ENCODE data around the gene TNFRSF21. TPM values are rescaled to one million over a fixed set of nuclear protein-coding genes. Genes with fewer than 3 reads are reported as not detected.
A peak's percentile ranks its signal among the peaks of the same experiment; 100 is the strongest.

The TNFRSF21 gene
- polyA plus RNA-seq, 3 donors: 0.43 to 0.86 (median 0.58) TPM

GRCh38 chr6:47197682-47198640 is 111.7 kb downstream of the TNFRSF21 start:
- H3K4me1 Mint-ChIP-seq: peaks cover 2% of the 10 kb centered on the region
- Histone ChIP-seq H3K4me3 (replicated peaks in 1 of 3; ENCODE audit: low read depth in 2 of 3, low read length in 3 of 3) (no peak overlapping the region), H4K20me1 (ENCODE audit: insufficient read depth, low read length) (no peaks in the 10 kb centered on the region), H2AFZ (ENCODE audit: insufficient read depth, low read depth, low read length, poor library complexity, severe bottlenecking) (peak overlapping the region; percentile 2), H3K36me3 (replicated peaks in 1 of 2; ENCODE audit: control insufficient read depth in 1 of 2, insufficient read depth in 2 of 2, low read length in 2 of 2) (no peaks in the 10 kb centered on the region), H3K4me1 (ENCODE audit: control insufficient read depth in 1 of 2, insufficient read depth in 2 of 2, low read length in 2 of 2) (no peaks in the 10 kb centered on the region), H3K27me3 (ENCODE audit: control insufficient read depth in 2 of 2, insufficient read depth in 2 of 2, low read length in 2 of 2) (no peaks in the 10 kb centered on the region), H3K9ac (ENCODE audit: insufficient read depth, low read length, poor library complexity, severe bottlenecking) (no peak overlapping the region), H3K4me2 (replicated peaks; ENCODE audit: extremely low read depth, low read length, poor library complexity, severe bottlenecking) (peak overlapping the region; percentile 17), H3K27ac (ENCODE audit: low read depth in 1 of 2, low read length in 2 of 2) (no peak overlapping the region), H3K9me3 (replicated peaks in 1 of 2; ENCODE audit: control insufficient read depth in 1 of 2, insufficient read depth in 1 of 2, low read length in 2 of 2) (no peaks in the 10 kb centered on the region), H3K79me2 (ENCODE audit: insufficient read depth, low read length) (no peaks in the 10 kb centered on the region)
- DNase-seq: no peak
- H3K27ac Mint-ChIP-seq: no peak overlapping the region
- intact Hi-C loops (cut with micrococcal nuclease): no loop called here
- H3K9me3 Mint-ChIP-seq: peaks cover 0 to 2% (median 0%) of the 10 kb centered on the region in 7 donors
- peaks cover 0 to 2% of the 10 kb centered on the region in 2 donors for H3K36me3 Mint-ChIP-seq
- peaks cover 0 to 3% (median 0%) of the 10 kb centered on the region in 3 donors for H3K27me3 Mint-ChIP-seq (ENCODE audit: low read depth in 3 of 3)
- WGBS (ENCODE audit: insufficient coverage): 90% methylated on average over 1 of the region's 6 CpGs
- TF ChIP-seq, protein P1, sequence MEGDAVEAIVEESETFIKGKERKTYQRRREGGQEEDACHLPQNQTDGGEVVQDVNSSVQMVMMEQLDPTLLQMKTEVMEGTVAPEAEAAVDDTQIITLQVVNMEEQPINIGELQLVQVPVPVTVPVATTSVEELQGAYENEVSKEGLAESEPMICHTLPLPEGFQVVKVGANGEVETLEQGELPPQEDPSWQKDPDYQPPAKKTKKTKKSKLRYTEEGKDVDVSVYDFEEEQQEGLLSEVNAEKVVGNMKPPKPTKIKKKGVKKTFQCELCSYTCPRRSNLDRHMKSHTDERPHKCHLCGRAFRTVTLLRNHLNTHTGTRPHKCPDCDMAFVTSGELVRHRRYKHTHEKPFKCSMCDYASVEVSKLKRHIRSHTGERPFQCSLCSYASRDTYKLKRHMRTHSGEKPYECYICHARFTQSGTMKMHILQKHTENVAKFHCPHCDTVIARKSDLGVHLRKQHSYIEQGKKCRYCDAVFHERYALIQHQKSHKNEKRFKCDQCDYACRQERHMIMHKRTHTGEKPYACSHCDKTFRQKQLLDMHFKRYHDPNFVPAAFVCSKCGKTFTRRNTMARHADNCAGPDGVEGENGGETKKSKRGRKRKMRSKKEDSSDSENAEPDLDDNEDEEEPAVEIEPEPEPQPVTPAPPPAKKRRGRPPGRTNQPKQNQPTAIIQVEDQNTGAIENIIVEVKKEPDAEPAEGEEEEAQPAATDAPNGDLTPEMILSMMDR (IDR thresholded peaks at IDR 0.05): no peak
- no peak overlapping the region for H3K4me3 Mint-ChIP-seq

DNA sequence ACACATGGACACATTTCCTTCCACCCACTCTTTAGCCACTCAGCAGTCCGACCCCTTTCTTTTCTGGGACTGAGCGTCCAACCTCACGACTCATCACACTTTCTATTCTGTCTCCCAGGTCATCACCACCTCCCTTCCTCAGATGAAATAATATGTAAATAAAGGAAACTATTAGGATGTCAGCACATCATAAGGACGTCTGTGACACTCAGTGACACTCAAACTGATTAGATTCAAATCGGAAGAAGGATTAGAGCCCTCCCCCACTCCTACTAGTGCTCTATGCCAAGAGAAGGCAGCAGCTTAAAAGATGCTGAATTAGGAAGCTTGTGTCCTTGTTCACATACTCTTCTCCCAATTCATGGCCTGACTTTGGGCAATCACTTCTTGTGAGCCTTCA is 113.6 kb downstream of the TNFRSF21 start:
- TF ChIP-seq, protein P1 (IDR thresholded peaks at IDR 0.05): no peak
- no peaks in the 10 kb centered on the region for H3K4me1 ChIP-seq (ENCODE audit: control insufficient read depth in 1 of 2, insufficient read depth in 2 of 2, low read length in 2 of 2)
- H4K20me1 ChIP-seq (ENCODE audit: insufficient read depth, low read length): no peaks in the 10 kb centered on the region
- no peak overlapping the region for H3K4me2 ChIP-seq (replicated peaks; ENCODE audit: extremely low read depth, low read length, poor library complexity, severe bottlenecking)
- no peak overlapping the region for H2AFZ ChIP-seq (ENCODE audit: insufficient read depth, low read depth, low read length, poor library complexity, severe bottlenecking)
- no peaks in the 10 kb centered on the region for H3K36me3 ChIP-seq (replicated peaks in 1 of 2; ENCODE audit: control insufficient read depth in 1 of 2, insufficient read depth in 2 of 2, low read length in 2 of 2)
- no peak overlapping the region for H3K9ac ChIP-seq (ENCODE audit: insufficient read depth, low read length, poor library complexity, severe bottlenecking)
- WGBS (ENCODE audit: insufficient coverage): 83% methylated on average over 1 of the region's 5 CpGs
- H3K4me3 ChIP-seq (replicated peaks in 1 of 3; ENCODE audit: low read depth in 2 of 3, low read length in 3 of 3): no peak overlapping the region
- no peak overlapping the region for H3K4me3 Mint-ChIP-seq
- peaks cover 0 to 1% (median 0%) of the 10 kb centered on the region in 7 donors for H3K9me3 Mint-ChIP-seq
- H3K9me3 ChIP-seq (replicated peaks in 1 of 2; ENCODE audit: control insufficient read depth in 1 of 2, insufficient read depth in 1 of 2, low read length in 2 of 2): no peaks in the 10 kb centered on the region
- H3K4me1 Mint-ChIP-seq: no peaks in the 10 kb centered on the region
- no peaks in the 10 kb centered on the region for H3K36me3 Mint-ChIP-seq
- intact Hi-C loops (cut with micrococcal nuclease): no loop called here
- peaks cover 0 to 2% (median 0%) of the 10 kb centered on the region in 3 donors for H3K27me3 Mint-ChIP-seq (ENCODE audit: low read depth in 3 of 3)
- H3K27ac Mint-ChIP-seq: peak overlapping the region in 1 of 7 donors; percentile 15
- no peak overlapping the region for H3K27ac ChIP-seq (ENCODE audit: low read depth in 1 of 2, low read length in 2 of 2)
- no peaks in the 10 kb centered on the region for H3K79me2 ChIP-seq (ENCODE audit: insufficient read depth, low read length)
- no peaks in the 10 kb centered on the region for H3K27me3 ChIP-seq (ENCODE audit: control insufficient read depth in 2 of 2, insufficient read depth in 2 of 2, low read length in 2 of 2)
- DNase-seq: no peak
